Mesenchymal stem cell (in vitro differentiated cells and primary cell): ENCODE data around the gene C10orf62.
A peak's percentile ranks its signal among the peaks of the same experiment; 100 is the strongest.
"Not testable (repeated sequence)": the region's sequence is repeated elsewhere in the genome, so short reads cannot be mapped to it uniquely, and the experiment has no call there.

Experiments
- DNase-seq: peaks from one replicate; pipeline ENCODE4 v3.0.0-alpha.2; 2013
- H2AFZ ChIP-seq: one replicate; pipeline ENCODE4 v1.6.1; 2013; ENCODE audit warnings: low read depth, mild to moderate bottlenecking, control low read depth, inconsistent platforms, low read length, moderate library complexity
- H2AK5ac ChIP-seq: 2 replicates; pipeline ENCODE4 v1.6.1; 2013; ENCODE audit warnings: low read length, moderate library complexity, mild to moderate bottlenecking, inconsistent platforms; ENCODE audit not compliant: severe bottlenecking
- H2BK120ac ChIP-seq: one replicate; pipeline ENCODE4 v1.6.1; 2013; ENCODE audit warnings: low read depth, mild to moderate bottlenecking, inconsistent platforms, low read length, moderate library complexity
- H2BK12ac ChIP-seq, 2 experiments: one replicate each; pipeline ENCODE4 v1.6.1; 2013; ENCODE audit warnings: inconsistent platforms in 2 of 2, low read length in 2 of 2, mild to moderate bottlenecking in 2 of 2, moderate library complexity in 2 of 2, control low read depth in 1 of 2
- H2BK15ac ChIP-seq: one replicate; pipeline ENCODE4 v1.6.1; 2013; ENCODE audit warnings: mild to moderate bottlenecking, low read depth, inconsistent platforms; ENCODE audit not compliant: poor library complexity, severe bottlenecking
- H2BK5ac ChIP-seq: 2 replicates; pipeline ENCODE4 v1.6.1; 2013; ENCODE audit warnings: low read depth, mild to moderate bottlenecking, low read length, control low read depth, inconsistent platforms; ENCODE audit not compliant: poor library complexity, severe bottlenecking
- H3K14ac ChIP-seq, 2 experiments: one replicate each; pipeline ENCODE4 v1.6.1; 2013; ENCODE audit warnings: inconsistent platforms in 2 of 2, low read length in 2 of 2, control low read depth in 1 of 2, mild to moderate bottlenecking in 1 of 2, moderate library complexity in 1 of 2
- H3K18ac ChIP-seq, 2 experiments: one replicate each; pipeline ENCODE4 v1.6.1; 2013; ENCODE audit warnings: inconsistent platforms in 2 of 2, low read length in 2 of 2, control low read depth in 1 of 2, low read depth in 1 of 2, mild to moderate bottlenecking in 1 of 2
- H3K23ac ChIP-seq, 2 experiments: one replicate each; pipeline ENCODE4 v1.6.1; 2013; ENCODE audit warnings: inconsistent platforms in 2 of 2, low read length in 2 of 2, mild to moderate bottlenecking in 2 of 2, moderate library complexity in 2 of 2, control low read depth in 1 of 2
- H3K27ac ChIP-seq: 2 replicates; pipeline ENCODE4 v1.5.1; 2013; ENCODE audit warnings: mild to moderate bottlenecking, moderate library complexity, low read length, control low read depth, inconsistent platforms; ENCODE audit not compliant: poor library complexity, severe bottlenecking
- H3K27me3 ChIP-seq, 2 experiments: 2 replicates each; pipeline versions ENCODE4 v1.6.1 to v1.7.0; 2013; ENCODE audit warnings: low read length in 2 of 2, mild to moderate bottlenecking in 2 of 2, moderate library complexity in 2 of 2, control low read depth in 1 of 2, inconsistent platforms in 1 of 2; ENCODE audit not compliant: control insufficient read depth in 1 of 2, insufficient read depth in 1 of 2
- H3K36me3 ChIP-seq, 2 experiments: 2 replicates each; pipeline versions ENCODE4 v1.6.1 to v1.7.0; 2013; ENCODE audit warnings: low read length in 2 of 2, control low read depth in 1 of 2, inconsistent platforms in 1 of 2, low read depth in 1 of 2, mild to moderate bottlenecking in 1 of 2; ENCODE audit not compliant: insufficient read depth in 2 of 2, control insufficient read depth in 1 of 2
- H3K4ac ChIP-seq, 2 experiments: one replicate each; pipeline ENCODE4 v1.6.1; 2013; ENCODE audit warnings: inconsistent platforms in 2 of 2, low read length in 2 of 2, mild to moderate bottlenecking in 2 of 2, moderate library complexity in 2 of 2, control low read depth in 1 of 2, low read depth in 1 of 2
- H3K4me1 ChIP-seq: 2 replicates; pipeline ENCODE4 v1.6.1; 2013; ENCODE audit warnings: low read depth, low read length, control low read depth; ENCODE audit not compliant: control insufficient read depth, insufficient read depth
- H3K4me2 ChIP-seq: 2 replicates; pipeline ENCODE4 v1.6.1; 2013; ENCODE audit warnings: low read length, mild to moderate bottlenecking, inconsistent platforms; ENCODE audit not compliant: poor library complexity, severe bottlenecking
- H3K4me3 ChIP-seq, 2 experiments: 2 replicates each; pipeline versions ENCODE4 v1.5.1 to v1.7.0; 2013; ENCODE audit warnings: low read length in 2 of 2, mild to moderate bottlenecking in 2 of 2, control low read depth in 1 of 2, low read depth in 1 of 2; ENCODE audit not compliant: insufficient read depth in 1 of 2
- H3K79me1 ChIP-seq: replicated peaks from 2 replicates; pipeline ENCODE4 v1.6.1; 2013; ENCODE audit warnings: mild to moderate bottlenecking, control low read depth, low read length, inconsistent platforms; ENCODE audit not compliant: poor library complexity, severe bottlenecking
- H3K9ac ChIP-seq: 2 replicates; pipeline ENCODE4 v1.7.0; 2013; ENCODE audit warnings: mild to moderate bottlenecking, low read length, moderate library complexity
- H3K9me3 ChIP-seq: 2 replicates; pipeline ENCODE4 v1.7.0; 2013; ENCODE audit warnings: mild to moderate bottlenecking, low read length; ENCODE audit not compliant: control insufficient read depth
- H4K8ac ChIP-seq: one replicate; pipeline ENCODE4 v1.6.1; 2013; ENCODE audit warnings: inconsistent platforms, mild to moderate bottlenecking, low read length, moderate library complexity
- H4K91ac ChIP-seq: one replicate; pipeline ENCODE4 v1.6.1; 2013; ENCODE audit warnings: mild to moderate bottlenecking, low read length, inconsistent platforms
- WGBS: methylation state at CpG from one replicate; pipeline ENCODE4 v1.1.7; 2013; ENCODE audit warnings: mixed read lengths; 5-methylcytosine and 5-hydroxymethylcytosine counted together

C10orf62 gene

DNA sequence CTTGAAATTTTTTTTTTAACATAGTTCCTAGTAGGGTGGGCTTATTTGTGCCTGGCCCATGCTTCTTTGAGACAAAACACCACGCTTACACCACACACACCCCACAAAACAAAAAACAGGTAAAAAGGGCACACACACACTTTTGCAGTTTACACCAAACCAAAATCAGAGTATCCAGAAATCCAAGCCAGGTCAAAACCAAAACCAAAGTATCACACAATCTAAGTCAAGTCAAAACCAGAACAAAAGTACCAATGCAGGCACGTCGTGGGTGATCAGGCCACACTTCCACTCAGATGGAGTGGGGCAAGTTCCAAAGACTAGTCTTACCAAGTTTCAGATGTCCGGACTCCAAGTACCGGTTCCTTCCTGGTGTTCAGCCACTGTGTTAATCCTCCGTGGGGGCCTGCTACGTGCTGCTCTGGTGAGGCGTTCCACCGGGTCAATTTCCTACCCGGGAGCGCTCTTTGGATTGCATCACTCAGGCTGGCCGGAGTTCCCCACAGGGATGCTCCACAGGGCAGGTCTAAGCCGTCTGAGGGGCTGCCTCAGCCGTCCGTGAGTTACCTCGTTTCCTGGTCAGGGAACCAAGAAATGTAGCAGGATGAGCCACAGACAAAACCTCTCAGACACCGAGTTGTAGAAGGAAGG, 28.7 kb upstream of the C10orf62 start:
- not testable (repeated sequence) for H3K4me1 ChIP-seq, H4K8ac ChIP-seq, H3K4ac ChIP-seq, DNase-seq, H3K23ac ChIP-seq, H3K79me1 ChIP-seq, H2BK12ac ChIP-seq, H2BK120ac ChIP-seq, H2BK15ac ChIP-seq, H3K18ac ChIP-seq, H3K27me3 ChIP-seq, H2AFZ ChIP-seq, H3K14ac ChIP-seq, H2AK5ac ChIP-seq, H4K91ac ChIP-seq, H3K36me3 ChIP-seq, H3K9me3 ChIP-seq
- H3K4me2 ChIP-seq: peak overlapping the region; percentile 54
- H3K27ac ChIP-seq: peak overlapping the region; percentile 98
- WGBS: 92% methylated on average over 17 of the region's 17 CpGs
- peak overlapping the region; percentile 86 for H3K9ac ChIP-seq
- peak overlapping the region; percentile 57 for H2BK5ac ChIP-seq
- peak overlapping the region; percentile 22 to 77 for H3K4me3 ChIP-seq

DNA sequence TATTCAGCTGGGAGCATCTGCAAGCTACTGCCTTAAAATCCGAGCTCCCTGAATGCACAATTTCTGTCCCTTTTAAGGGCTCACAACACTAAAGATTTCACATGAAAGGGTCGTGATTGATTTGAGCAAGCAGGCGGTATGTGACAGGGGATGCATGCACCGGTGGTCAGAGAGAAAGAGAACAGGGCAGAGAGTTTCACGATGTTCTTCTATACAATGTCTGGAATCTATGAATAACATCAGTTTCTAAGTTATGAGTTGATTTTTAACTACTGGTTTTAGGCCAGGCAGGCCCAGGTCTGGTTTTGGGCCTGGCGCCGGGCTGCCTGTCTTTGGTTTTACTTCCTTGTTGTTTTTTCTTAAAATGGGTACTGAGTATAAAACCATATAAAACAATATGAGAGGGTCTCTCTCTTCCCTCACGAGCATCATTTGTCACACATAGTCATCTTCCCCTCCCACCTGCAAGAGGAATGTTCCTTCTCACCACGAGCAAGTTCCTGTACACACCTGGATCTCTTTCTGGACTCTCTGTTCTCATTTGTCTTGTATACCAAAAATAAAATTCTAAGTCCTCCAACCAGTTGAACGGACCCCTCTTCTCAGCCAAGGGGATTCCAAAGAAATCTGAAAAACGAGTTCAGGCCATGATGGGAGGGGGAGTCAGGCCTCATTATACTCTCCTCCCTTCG, 28.0 kb upstream of the C10orf62 start:
- H2BK15ac ChIP-seq, H3K27me3 ChIP-seq, H2BK120ac ChIP-seq, H3K9me3 ChIP-seq, H3K79me1 ChIP-seq, H4K8ac ChIP-seq, H3K4ac ChIP-seq, DNase-seq, H3K4me1 ChIP-seq, H3K23ac ChIP-seq, H3K36me3 ChIP-seq, H2BK12ac ChIP-seq, H2AFZ ChIP-seq, H3K18ac ChIP-seq, H4K91ac ChIP-seq, H3K14ac ChIP-seq: not testable (repeated sequence)
- 98% methylated on average over 10 of the region's 12 CpGs for WGBS
- H2BK5ac ChIP-seq: peak overlapping the region; percentile 69
- peak overlapping the region; percentile 98 for H3K27ac ChIP-seq
- peak overlapping the region in 1 of 2 experiments; percentile 77 for H3K4me3 ChIP-seq
- peak overlapping the region; percentile 100 for H2AK5ac ChIP-seq
- H3K4me2 ChIP-seq: peak overlapping the region; percentile 54
- H3K9ac ChIP-seq: peak overlapping the region; percentile 86

DNA sequence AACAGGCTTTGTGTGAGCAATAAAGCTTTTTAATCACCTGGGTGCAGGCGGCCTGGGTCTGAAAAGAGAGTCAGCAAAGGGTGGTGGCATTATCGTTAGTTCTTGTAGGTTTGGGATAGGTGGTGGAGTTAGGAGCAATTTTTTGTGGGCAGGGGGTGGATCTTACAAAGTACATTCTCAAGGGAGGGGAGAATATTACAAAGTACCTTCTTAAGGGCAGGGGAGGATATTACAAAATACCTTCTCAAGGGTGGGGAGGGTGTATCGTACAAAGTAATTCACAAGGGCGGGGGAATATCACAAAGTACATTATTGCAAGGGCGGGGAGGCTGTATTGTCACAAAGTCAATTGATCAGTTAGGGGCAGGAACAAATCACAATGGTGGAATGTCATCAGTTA, 27.2 kb upstream of the C10orf62 start:
- H3K36me3 ChIP-seq, DNase-seq, H3K27me3 ChIP-seq, H3K4me1 ChIP-seq, H2BK5ac ChIP-seq, H3K4me2 ChIP-seq, H3K4ac ChIP-seq, H3K14ac ChIP-seq, H3K18ac ChIP-seq, H2BK15ac ChIP-seq, H3K4me3 ChIP-seq, H3K9ac ChIP-seq, H3K23ac ChIP-seq, H2BK12ac ChIP-seq, H4K91ac ChIP-seq, H3K79me1 ChIP-seq, H3K9me3 ChIP-seq, H2BK120ac ChIP-seq, H4K8ac ChIP-seq, H2AFZ ChIP-seq: not testable (repeated sequence)
- 98% methylated on average over 5 of the region's 5 CpGs for WGBS
- peak overlapping the region; percentile 98 for H3K27ac ChIP-seq
- H2AK5ac ChIP-seq: peak overlapping the region; percentile 89

DNA sequence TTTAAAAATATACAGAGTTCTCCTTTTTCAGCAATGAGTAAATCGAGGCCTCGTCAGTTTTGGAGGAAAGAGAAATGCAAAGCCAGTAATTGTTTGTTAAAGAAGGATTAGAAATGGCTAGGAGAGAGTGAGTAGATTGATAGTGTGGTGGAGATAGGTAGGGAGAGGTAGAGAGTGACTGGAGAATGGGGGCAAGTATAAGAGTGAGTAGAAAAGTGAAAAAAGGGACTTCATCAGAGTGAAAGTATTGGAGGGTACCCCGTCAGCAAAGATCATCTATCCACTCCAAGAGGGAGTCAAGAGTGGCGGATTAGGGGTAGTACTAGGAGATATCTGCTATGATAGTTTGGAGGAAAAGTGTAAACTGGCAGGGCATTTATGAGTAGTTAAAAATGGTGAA, 26.2 kb upstream of the C10orf62 start:
- no peak overlapping the region for H2BK15ac ChIP-seq
- H3K4ac ChIP-seq: no peak overlapping the region
- peaks cover 15% of the 10 kb centered on the region for H3K79me1 ChIP-seq
- no peak overlapping the region for H3K14ac ChIP-seq
- H3K23ac ChIP-seq: no peak overlapping the region
- H3K36me3 ChIP-seq: peaks cover 5 to 6% of the 10 kb centered on the region in 2 experiments
- H3K4me2 ChIP-seq: no peak overlapping the region
- H3K4me1 ChIP-seq: peaks cover 10% of the 10 kb centered on the region
- H3K27me3 ChIP-seq: no peaks in the 10 kb centered on the region
- no peak overlapping the region for H2BK120ac ChIP-seq
- no peak overlapping the region for H3K4me3 ChIP-seq
- no peak overlapping the region for H2BK12ac ChIP-seq
- DNase-seq: no peak
- H2AK5ac ChIP-seq: no peak overlapping the region
- no peaks in the 10 kb centered on the region for H3K9me3 ChIP-seq
- no peak overlapping the region for H2BK5ac ChIP-seq
- no peak overlapping the region for H2AFZ ChIP-seq
- H4K91ac ChIP-seq: no peak overlapping the region
- no peak overlapping the region for H3K18ac ChIP-seq
- WGBS: 98% methylated on average over 4 of the region's 4 CpGs
- H3K27ac ChIP-seq: no peak overlapping the region
- no peak overlapping the region for H3K9ac ChIP-seq
- no peak overlapping the region for H4K8ac ChIP-seq
